Measurements from ENCODE around the gene GCNA.

GRCh38 chrX:71657267-71657666, 79.0 kb downstream of the GCNA start:
- TF ChIP-seq, protein P1, sequence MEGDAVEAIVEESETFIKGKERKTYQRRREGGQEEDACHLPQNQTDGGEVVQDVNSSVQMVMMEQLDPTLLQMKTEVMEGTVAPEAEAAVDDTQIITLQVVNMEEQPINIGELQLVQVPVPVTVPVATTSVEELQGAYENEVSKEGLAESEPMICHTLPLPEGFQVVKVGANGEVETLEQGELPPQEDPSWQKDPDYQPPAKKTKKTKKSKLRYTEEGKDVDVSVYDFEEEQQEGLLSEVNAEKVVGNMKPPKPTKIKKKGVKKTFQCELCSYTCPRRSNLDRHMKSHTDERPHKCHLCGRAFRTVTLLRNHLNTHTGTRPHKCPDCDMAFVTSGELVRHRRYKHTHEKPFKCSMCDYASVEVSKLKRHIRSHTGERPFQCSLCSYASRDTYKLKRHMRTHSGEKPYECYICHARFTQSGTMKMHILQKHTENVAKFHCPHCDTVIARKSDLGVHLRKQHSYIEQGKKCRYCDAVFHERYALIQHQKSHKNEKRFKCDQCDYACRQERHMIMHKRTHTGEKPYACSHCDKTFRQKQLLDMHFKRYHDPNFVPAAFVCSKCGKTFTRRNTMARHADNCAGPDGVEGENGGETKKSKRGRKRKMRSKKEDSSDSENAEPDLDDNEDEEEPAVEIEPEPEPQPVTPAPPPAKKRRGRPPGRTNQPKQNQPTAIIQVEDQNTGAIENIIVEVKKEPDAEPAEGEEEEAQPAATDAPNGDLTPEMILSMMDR (IDR thresholded peaks at IDR 0.05; ENCODE audit: low read length) = no peak
- TF ChIP-seq EZH2 (optimal IDR thresholded peaks at IDR 0.05; ENCODE audit: low read depth, low read length) (no peak), EZH2phosphoT487 (IDR thresholded peaks at IDR 0.05; ENCODE audit: low read length) (no peak)
